PC-9 (cell line): ENCODE measurements around the gene ATXN1.

ENCODE experiments used
- EZH2 ChIP-seq: fragments of 200-600 bp; sonication (generic); IDR thresholded peaks from 2 replicates; pipeline ENCODE4 v1.8.0; 2017; ENCODE audit warnings: antibody characterized with exemption, low read depth
- TF ChIP-seq, protein P1 (sequence below): fragments of 200-600 bp; sonication (generic); conservative IDR thresholded peaks from 2 replicates; pipeline ENCODE4 v1.6.1; 2017; ENCODE audit warnings: mixed run types, antibody characterized with exemption, mild to moderate bottlenecking, moderate library complexity

DNA sequence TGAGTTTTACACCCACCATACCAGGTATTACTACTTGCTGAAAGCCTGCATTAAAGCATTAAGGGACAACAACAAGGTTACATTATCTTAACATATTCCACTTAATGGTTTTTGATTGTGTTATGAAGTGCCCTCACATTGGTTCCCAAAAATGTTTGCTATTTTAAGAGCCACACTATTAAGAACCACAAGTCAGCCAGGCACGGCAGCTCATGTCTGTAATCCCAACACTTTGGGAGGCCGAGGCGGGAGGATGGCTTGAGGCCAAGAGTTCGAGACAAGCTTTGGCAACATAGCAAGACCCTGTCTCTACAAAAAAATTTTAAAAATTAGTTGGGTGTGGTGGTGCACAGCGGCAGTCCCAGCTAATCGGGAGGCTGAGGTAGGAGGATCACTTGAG, 28.2 kb downstream of the ATXN1 start:
- TF ChIP-seq, protein P1, sequence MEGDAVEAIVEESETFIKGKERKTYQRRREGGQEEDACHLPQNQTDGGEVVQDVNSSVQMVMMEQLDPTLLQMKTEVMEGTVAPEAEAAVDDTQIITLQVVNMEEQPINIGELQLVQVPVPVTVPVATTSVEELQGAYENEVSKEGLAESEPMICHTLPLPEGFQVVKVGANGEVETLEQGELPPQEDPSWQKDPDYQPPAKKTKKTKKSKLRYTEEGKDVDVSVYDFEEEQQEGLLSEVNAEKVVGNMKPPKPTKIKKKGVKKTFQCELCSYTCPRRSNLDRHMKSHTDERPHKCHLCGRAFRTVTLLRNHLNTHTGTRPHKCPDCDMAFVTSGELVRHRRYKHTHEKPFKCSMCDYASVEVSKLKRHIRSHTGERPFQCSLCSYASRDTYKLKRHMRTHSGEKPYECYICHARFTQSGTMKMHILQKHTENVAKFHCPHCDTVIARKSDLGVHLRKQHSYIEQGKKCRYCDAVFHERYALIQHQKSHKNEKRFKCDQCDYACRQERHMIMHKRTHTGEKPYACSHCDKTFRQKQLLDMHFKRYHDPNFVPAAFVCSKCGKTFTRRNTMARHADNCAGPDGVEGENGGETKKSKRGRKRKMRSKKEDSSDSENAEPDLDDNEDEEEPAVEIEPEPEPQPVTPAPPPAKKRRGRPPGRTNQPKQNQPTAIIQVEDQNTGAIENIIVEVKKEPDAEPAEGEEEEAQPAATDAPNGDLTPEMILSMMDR, result no peak
- TF ChIP-seq EZH2, result no peak
